Measurements from ENCODE around the gene ZNF148.
A peak's percentile ranks its signal among the peaks of the same experiment; 100 is the strongest.
"Not testable (repeated sequence)": the region's sequence is repeated elsewhere in the genome, so short reads cannot be mapped to it uniquely, and the experiment has no call there.

ZNF148 gene

GRCh38 chr3:125379483-125379882 lies 4.4 kb upstream of the ZNF148 start:
- intact Hi-C loops (cut with DNase I), result loop anchor here (10.0 kb wide), 2 partner anchors 215 to 325 kb away; partner anchors contain the start of genes HEG1 and OSBPL11
- no peak for DNase-seq

GRCh38 chr3:125378762-125379161 lies 3.6 kb upstream of the ZNF148 start:
- intact Hi-C loops (cut with DNase I), result loop anchor here (10.0 kb wide), 2 partner anchors 216 to 324 kb away; partner anchors contain the start of genes HEG1 and OSBPL11
- no peak for DNase-seq

- intact Hi-C loops (cut with DNase I), result loop anchor here (10.0 kb wide), 2 partner anchors 219 to 321 kb away; partner anchors contain the start of genes HEG1 and OSBPL11
- no peak for DNase-seq
These were observed 990 bp upstream of the ZNF148 start for GRCh38 chr3:125375950-125376679.

GRCh38 chr3:125374501-125374995 lies 577 bp downstream of the ZNF148 start:
- peak in 7 of 10 donors; percentile 19 to 85 (median 22) for DNase-seq
- intact Hi-C loops (cut with DNase I), result loop anchor here (10.0 kb wide), 2 partner anchors 220 to 320 kb away; partner anchors contain the start of genes HEG1 and OSBPL11

- intact Hi-C loops (cut with DNase I), result no loop called here
- no peak for DNase-seq
These were observed 7.5 kb downstream of the ZNF148 start for GRCh38 chr3:125367403-125368230.

- intact Hi-C loops (cut with DNase I), result no loop called here
- DNase-seq, result no peak
These were observed 9.0 kb downstream of the ZNF148 start for GRCh38 chr3:125366132-125366531.

GRCh38 chr3:125359700-125360099 lies 15.4 kb downstream of the ZNF148 start:
- DNase-seq, result no peak
- intact Hi-C loops (cut with DNase I), result no loop called here

- intact Hi-C loops (cut with DNase I), result no loop called here
- DNase-seq, result no peak
These were observed 16.2 kb downstream of the ZNF148 start for GRCh38 chr3:125358923-125359322.

GRCh38 chr3:125357837-125358236 lies 17.3 kb downstream of the ZNF148 start:
- peak in 1 of 10 donors; percentile 60 for DNase-seq
- intact Hi-C loops (cut with DNase I), result no loop called here

- intact Hi-C loops (cut with DNase I), result no loop called here
- DNase-seq, result peak in 8 of 10 donors; percentile 17 to 87 (median 34)
These were observed 18.0 kb downstream of the ZNF148 start for GRCh38 chr3:125357032-125357658.

GRCh38 chr3:125356140-125357026 lies 18.7 kb downstream of the ZNF148 start:
- no peak for DNase-seq
- intact Hi-C loops (cut with DNase I), result no loop called here

GRCh38 chr3:125353659-125354058 lies 21.5 kb downstream of the ZNF148 start:
- intact Hi-C loops (cut with DNase I), result no loop called here
- DNase-seq, result no peak

GRCh38 chr3:125353128-125353527 lies 22.0 kb downstream of the ZNF148 start:
- DNase-seq, result no peak

GRCh38 chr3:125351814-125352456 lies 23.2 kb downstream of the ZNF148 start:
- DNase-seq, result no peak
- intact Hi-C loops (cut with DNase I), result no loop called here

More at GRCh38 chr3:125353128-125353527, 22.0 kb downstream of the ZNF148 start:
- intact Hi-C loops (cut with DNase I), result no loop called here

- no peak for DNase-seq
- intact Hi-C loops (cut with DNase I), result no loop called here
These were observed 24.0 kb downstream of the ZNF148 start for GRCh38 chr3:125351152-125351551.

GRCh38 chr3:125350597-125350996 lies 24.5 kb downstream of the ZNF148 start:
- no peak for DNase-seq
- intact Hi-C loops (cut with DNase I), result no loop called here

- no peak for DNase-seq
- intact Hi-C loops (cut with DNase I), result no loop called here
These were observed 25.5 kb downstream of the ZNF148 start for GRCh38 chr3:125349556-125350165.

- DNase-seq, result no peak
- intact Hi-C loops (cut with DNase I), result no loop called here
These were observed 26.1 kb downstream of the ZNF148 start for GRCh38 chr3:125349055-125349454.

- DNase-seq; intact Hi-C loops (cut with DNase I): not testable (repeated sequence)
These were observed 31.8 kb downstream of the ZNF148 start for GRCh38 chr3:125343367-125343766.
